Endothelial cell of umbilical vein (primary cell): Measurements from ENCODE around the gene POU1F1. TPM values are rescaled to one million over a fixed set of nuclear protein-coding genes. Genes with fewer than 3 reads are reported as not detected.

Experiments used
- BruUV-seq: library from RNA; stranded (reverse); fragments of 400-500 nt; replicated peaks from 2 replicates; lab custom pipeline; 2021; lab: Mats Ljungman, UMichigan
- CTCF ChIA-PET: fragments of 300-600, 350-600 bp; sonication (Branson Sonifier 250); formaldehyde crosslinking; loops from one replicate; lab custom pipeline; 2021; ENCODE audit warnings: antibody characterized with exemption, inconsistent platforms; lab: Charles Lee
- POLR2A ChIA-PET: fragments of 300-600, 350-600 bp; sonication (Branson Sonifier 250); formaldehyde crosslinking; loops from one replicate; lab custom pipeline; 2021; ENCODE audit warnings: antibody characterized with exemption, inconsistent platforms; lab: Charles Lee
- DNase-seq: peaks from one replicate; pipeline ENCODE4 v3.0.0-alpha.2; 2011; ENCODE audit warnings: low read depth, low spot score
- FAIRE-seq: peaks from 2 replicates; lab custom pipeline; 2011; peaks lifted over from hg19 to GRCh38; lab: Jason Lieb, UNC
- H2AFZ ChIP-seq: 2 replicates; pipeline ENCODE4 v1.6.0; 2012; ENCODE audit warnings: low read depth, low read length, control low read depth, inconsistent platforms
- H3K27ac ChIP-seq: 2 replicates; pipeline ENCODE4 v1.5.1; 2011; ENCODE audit warnings: low read depth, mild to moderate bottlenecking, control low read depth, low read length, moderate library complexity; ENCODE audit not compliant: insufficient read depth
- H3K27me3 ChIP-seq, 2 experiments: 2 replicates each; pipeline versions ENCODE4 v1.6.0 to v1.6.1; 2011; ENCODE audit warnings: low read length in 2 of 2, mixed read lengths in 1 of 2; ENCODE audit not compliant: control insufficient read depth in 2 of 2, insufficient read depth in 2 of 2
- H3K36me3 ChIP-seq, 2 experiments: 2 replicates in 1 of 2; 3 replicates in 1 of 2; pipeline ENCODE4 v1.5.1; 2011; ENCODE audit warnings: low read length in 2 of 2, mild to moderate bottlenecking in 1 of 2, moderate library complexity in 1 of 2; ENCODE audit not compliant: control insufficient read depth in 2 of 2, insufficient read depth in 2 of 2; ENCODE audit errors: extremely low read depth in 1 of 2
- H3K4me1 ChIP-seq: 3 replicates; pipeline ENCODE4 v1.5.1; 2011; ENCODE audit warnings: mild to moderate bottlenecking, low read length; ENCODE audit not compliant: control insufficient read depth, insufficient read depth; ENCODE audit errors: extremely low read depth
- H3K4me2 ChIP-seq: 2 replicates; pipeline ENCODE4 v1.6.1; 2011; ENCODE audit warnings: low read length, control low read depth, mixed read lengths; ENCODE audit not compliant: insufficient read depth
- H3K4me3 ChIP-seq, 3 experiments: fragments of 200-600 bp in 1 of 3; sonication (generic), shearing (Covaris generic) in 1 of 3; replicated peaks in 1 of 3; 2 replicates each; pipeline ENCODE4 v1.5.1; 2011 to 2016; ENCODE audit warnings: control low read depth in 3 of 3, low read length in 3 of 3, mild to moderate bottlenecking in 2 of 3, inconsistent platforms in 1 of 3, low read depth in 1 of 3, moderate library complexity in 1 of 3; ENCODE audit not compliant: insufficient read depth in 1 of 3
- H3K79me2 ChIP-seq: 2 replicates; pipeline ENCODE4 v1.6.0; 2012; ENCODE audit warnings: low read length, inconsistent platforms; ENCODE audit not compliant: control insufficient read depth, insufficient read depth
- H3K9ac ChIP-seq: replicated peaks from 2 replicates; pipeline ENCODE3; 2011; ENCODE audit warnings: low read length, control low read depth; ENCODE audit not compliant: insufficient read depth; ENCODE audit errors: extremely low read depth
- H3K9me1 ChIP-seq: replicated peaks from 3 replicates; pipeline ENCODE4 v1.6.0; 2011; ENCODE audit warnings: mild to moderate bottlenecking, low read length; ENCODE audit not compliant: control insufficient read depth, insufficient read depth; ENCODE audit errors: extremely low read depth
- H3K9me3 ChIP-seq: replicated peaks from 2 replicates; pipeline ENCODE4 v1.5.1; 2012; ENCODE audit warnings: low read length, inconsistent platforms; ENCODE audit not compliant: control insufficient read depth, insufficient read depth
- H4K20me1 ChIP-seq: replicated peaks from 2 replicates; pipeline ENCODE3; 2011; ENCODE audit warnings: mild to moderate bottlenecking, low read length; ENCODE audit not compliant: control insufficient read depth, insufficient read depth; ENCODE audit errors: extremely low read depth
- CTCF ChIP-seq, 2 donors: IDR thresholded peaks; 1 replicate in 1 of 2; 2 replicates in 1 of 2; pipeline ENCODE4 v1.5.1; 2011; ENCODE audit warnings: low read length in 2 of 2, mild to moderate bottlenecking in 2 of 2, moderate library complexity in 2 of 2, control low read depth in 1 of 2, inconsistent platforms in 1 of 2, low read depth in 1 of 2; ENCODE audit not compliant: insufficient read depth in 1 of 2; ENCODE audit errors: extremely low read depth in 1 of 2
- EZH2 ChIP-seq: IDR thresholded peaks from 2 replicates; pipeline ENCODE4 v1.6.1; 2012; ENCODE audit warnings: borderline replicate concordance, low read depth, mild to moderate bottlenecking, moderate library complexity, low read length, inconsistent platforms; ENCODE audit not compliant: severe bottlenecking
- FOS ChIP-seq: IDR thresholded peaks from 2 replicates; pipeline ENCODE4 v1.6.1; 2011; ENCODE audit warnings: mild to moderate bottlenecking, low read length, moderate library complexity, borderline replicate concordance; ENCODE audit not compliant: insufficient read depth
- GATA2 ChIP-seq: IDR thresholded peaks from 2 replicates; pipeline ENCODE4 v1.7.0; 2011; ENCODE audit warnings: low read depth, mild to moderate bottlenecking, moderate library complexity, mixed read lengths, low read length; ENCODE audit not compliant: insufficient read length, insufficient read depth
- JUN ChIP-seq: IDR thresholded peaks from 2 replicates; pipeline ENCODE4 v1.6.1; 2011; ENCODE audit warnings: borderline replicate concordance, low read depth; ENCODE audit not compliant: insufficient read length, insufficient read depth
- MAX ChIP-seq: IDR thresholded peaks from 2 replicates; pipeline ENCODE4 v1.6.1; 2011; ENCODE audit not compliant: insufficient read depth, insufficient read length
- MYC ChIP-seq: IDR thresholded peaks from one replicate; pipeline ENCODE4 v1.6.1; 2011; ENCODE audit warnings: mild to moderate bottlenecking, low read depth, low read length
- POLR2A ChIP-seq: IDR thresholded peaks from 2 replicates; pipeline ENCODE4 v1.6.1; 2012; ENCODE audit warnings: low read depth, mild to moderate bottlenecking, control low read depth, low read length
- POLR2AphosphoS5 ChIP-seq: IDR thresholded peaks from 2 replicates; pipeline ENCODE4 v1.6.1; 2012; ENCODE audit warnings: low read depth, mild to moderate bottlenecking, control low read depth, low read length, moderate library complexity; ENCODE audit not compliant: insufficient read depth
- dilution Hi-C: fragments of 300-500 bp; cut with MboI; formaldehyde crosslinking; loops from one replicate; pipeline ENCODE4 v1.15.0; 2019; ENCODE audit warnings: low sequenced_read_pairs; ENCODE audit not compliant: extremely low pct_ligation_motif_present
- intact Hi-C: fragments of 100-400 bp; cut with micrococcal nuclease; formaldehyde crosslinking; loops from one replicate; pipeline ENCODE4 v1.10.0; 2022
- polyA plus RNA-seq, 4 experiments: library from polyadenylated mRNA; depleted of rRNA in 3 of 4; stranded (reverse) in 3 of 4; unstranded in 1 of 4; fragments of >200 nt; gene quantifications; 2 replicates each; pipeline versions ENCODE4 v1.2.1 to v1.2.3, GENCODE V29; 2011 to 2012; ENCODE audit warnings: missing spikeins in 1 of 4
- total RNA-seq: library from RNA; stranded (reverse); gene quantifications from 2 replicates; pipeline ENCODE4 v1.2.3, GENCODE V29; 2021

The POU1F1 gene
- total and polyA plus RNA-seq, 2 donors (not counting 3 experiments of a cell fraction or from before 2014, with no cell fraction given): not detected

DNA sequence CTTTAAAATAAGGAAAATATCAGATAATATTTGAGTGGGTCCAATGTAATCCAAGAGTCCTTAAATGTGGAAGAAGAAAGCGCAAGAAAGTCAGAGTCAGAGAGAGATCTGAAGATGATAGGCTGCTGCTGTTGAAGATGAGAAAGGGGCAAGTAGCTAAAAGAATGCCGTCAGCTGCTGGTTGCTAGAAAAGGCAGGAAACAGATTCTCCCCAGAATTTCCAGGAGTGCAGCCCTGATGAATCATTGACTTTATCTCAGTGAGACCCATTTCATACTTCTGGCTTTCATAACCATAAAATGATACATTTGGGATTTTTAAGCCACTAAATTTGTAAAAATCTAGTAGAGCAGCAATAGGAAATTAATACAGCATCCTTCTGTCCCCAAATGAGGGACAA lies 56.8 kb downstream of the POU1F1 start:
- TF ChIP-seq EZH2: no peak
- TF ChIP-seq MYC: no peak
- no peak for TF ChIP-seq MAX
- TF ChIP-seq GATA2: no peak
- no peak for TF ChIP-seq CTCF (IDR thresholded peaks at IDR 0.05; ENCODE audit: extremely low read depth in 1 of 2, insufficient read depth in 1 of 2, low read depth in 1 of 2, low read length in 2 of 2)
- no peak for TF ChIP-seq POLR2A
- no peak for TF ChIP-seq POLR2AphosphoS5
- no peak for TF ChIP-seq JUN
- no peak for TF ChIP-seq FOS
- Histone ChIP-seq H3K79me2 (no peaks in the 10 kb centered on the region), H2AFZ (no peak overlapping the region), H3K4me2 (no peak overlapping the region), H3K27ac (no peak overlapping the region), H4K20me1 (no peaks in the 10 kb centered on the region), H3K4me3 (no peak overlapping the region), H3K27me3 (peaks cover 2 to 48% of the 10 kb centered on the region in 2 experiments), H3K36me3 (no peaks in the 10 kb centered on the region), H3K9ac (no peak overlapping the region), H3K4me1 (no peaks in the 10 kb centered on the region), H3K9me3 (no peaks in the 10 kb centered on the region), H3K9me1 (no peaks in the 10 kb centered on the region)
- ChIA-PET POLR2A (no interaction called here), CTCF (no interaction called here)
- intact Hi-C loops (no loop called here), dilution Hi-C loops (no loop called here)
- BruUV-seq: no TSS peak
- no peak for DNase-seq
- no peak for FAIRE-seq
